ENCODE results near the gene AURKA.
A peak's percentile ranks its signal among the peaks of the same experiment; 100 is the strongest.

AURKA gene

GRCh38 chr20:56392132-56392880 lies at the start of gene AURKA, which contains the start of gene CSTF1:
Gene AURKA, minus strand, starts transcription at chr20:56392215. Its CDS starts 4,018 bp downstream, at chr20:56388197.
Gene CSTF1, plus strand, starts transcription at chr20:56392645. Its CDS starts 2,908 bp downstream, at chr20:56395553.
- DNase-seq, result peak; percentile 71 to 99 (median 97)

- DNase-seq, result no peak
Observed at GRCh38 chr20:56440346-56441007, 48.5 kb upstream of the AURKA start.

GRCh38 chr20:56439771-56440291 lies 47.8 kb upstream of the AURKA start:
- DNase-seq, result peak in 1 of 56 donors; percentile 14

- DNase-seq, result no peak
Observed at GRCh38 chr20:56438284-56438683, 46.3 kb upstream of the AURKA start.

GRCh38 chr20:56437196-56437960 lies 45.4 kb upstream of the AURKA start:
- DNase-seq, result no peak

GRCh38 chr20:56433880-56434255 lies 41.9 kb upstream of the AURKA start:
- no peak for DNase-seq

- DNase-seq, result no peak
Observed at GRCh38 chr20:56433221-56433879, 41.3 kb upstream of the AURKA start.

- DNase-seq, result no peak
Observed at GRCh38 chr20:56431471-56431870, 39.5 kb upstream of the AURKA start.

- no peak for DNase-seq
Observed at GRCh38 chr20:56430957-56431356, 38.9 kb upstream of the AURKA start.

GRCh38 chr20:56430461-56430860 lies 38.4 kb upstream of the AURKA start:
- no peak for DNase-seq

GRCh38 chr20:56429941-56430340 lies 37.9 kb upstream of the AURKA start:
- no peak for DNase-seq

- DNase-seq, result no peak
Observed at GRCh38 chr20:56429502-56429901, 37.5 kb upstream of the AURKA start.

- no peak for DNase-seq
Observed at GRCh38 chr20:56428881-56429280, 36.9 kb upstream of the AURKA start.

GRCh38 chr20:56428410-56428809 lies 36.4 kb upstream of the AURKA start:
- DNase-seq, result no peak

GRCh38 chr20:56427797-56428196 lies 35.8 kb upstream of the AURKA start:
- DNase-seq, result no peak

- DNase-seq, result no peak
Observed at GRCh38 chr20:56426926-56427325, 34.9 kb upstream of the AURKA start.

- DNase-seq, result no peak
Observed at GRCh38 chr20:56426026-56426425, 34.0 kb upstream of the AURKA start.

GRCh38 chr20:56424931-56425330 lies 32.9 kb upstream of the AURKA start:
- no peak for DNase-seq

- DNase-seq, result no peak
Observed at GRCh38 chr20:56423886-56424285, 31.9 kb upstream of the AURKA start.

- DNase-seq, result no peak
Observed at GRCh38 chr20:56423211-56423610, 31.2 kb upstream of the AURKA start.

- DNase-seq, result no peak
Observed at GRCh38 chr20:56422824-56423189, 30.8 kb upstream of the AURKA start.
